GM18505 (cell line): ENCODE results near the gene OTOP2.

Experiments
- ATAC-seq: cut with Tn5 transposase; IDR thresholded peaks from one replicate; pipeline ENCODE4 v1.9.1; 2021; ENCODE audit not compliant: unreplicated experiment
- POLR2A ChIP-seq: IDR thresholded peaks from 4 replicates; pipeline ENCODE4 v1.6.1; 2011; ENCODE audit warnings: borderline replicate concordance; ENCODE audit not compliant: insufficient read depth, insufficient read length; ENCODE audit errors: extremely low read depth

OTOP2 gene, protein sequence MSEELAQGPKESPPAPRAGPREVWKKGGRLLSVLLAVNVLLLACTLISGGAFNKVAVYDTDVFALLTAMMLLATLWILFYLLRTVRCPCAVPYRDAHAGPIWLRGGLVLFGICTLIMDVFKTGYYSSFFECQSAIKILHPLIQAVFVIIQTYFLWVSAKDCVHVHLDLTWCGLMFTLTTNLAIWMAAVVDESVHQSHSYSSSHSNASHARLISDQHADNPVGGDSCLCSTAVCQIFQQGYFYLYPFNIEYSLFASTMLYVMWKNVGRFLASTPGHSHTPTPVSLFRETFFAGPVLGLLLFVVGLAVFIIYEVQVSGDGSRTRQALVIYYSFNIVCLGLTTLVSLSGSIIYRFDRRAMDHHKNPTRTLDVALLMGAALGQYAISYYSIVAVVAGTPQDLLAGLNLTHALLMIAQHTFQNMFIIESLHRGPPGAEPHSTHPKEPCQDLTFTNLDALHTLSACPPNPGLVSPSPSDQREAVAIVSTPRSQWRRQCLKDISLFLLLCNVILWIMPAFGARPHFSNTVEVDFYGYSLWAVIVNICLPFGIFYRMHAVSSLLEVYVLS

DNA sequence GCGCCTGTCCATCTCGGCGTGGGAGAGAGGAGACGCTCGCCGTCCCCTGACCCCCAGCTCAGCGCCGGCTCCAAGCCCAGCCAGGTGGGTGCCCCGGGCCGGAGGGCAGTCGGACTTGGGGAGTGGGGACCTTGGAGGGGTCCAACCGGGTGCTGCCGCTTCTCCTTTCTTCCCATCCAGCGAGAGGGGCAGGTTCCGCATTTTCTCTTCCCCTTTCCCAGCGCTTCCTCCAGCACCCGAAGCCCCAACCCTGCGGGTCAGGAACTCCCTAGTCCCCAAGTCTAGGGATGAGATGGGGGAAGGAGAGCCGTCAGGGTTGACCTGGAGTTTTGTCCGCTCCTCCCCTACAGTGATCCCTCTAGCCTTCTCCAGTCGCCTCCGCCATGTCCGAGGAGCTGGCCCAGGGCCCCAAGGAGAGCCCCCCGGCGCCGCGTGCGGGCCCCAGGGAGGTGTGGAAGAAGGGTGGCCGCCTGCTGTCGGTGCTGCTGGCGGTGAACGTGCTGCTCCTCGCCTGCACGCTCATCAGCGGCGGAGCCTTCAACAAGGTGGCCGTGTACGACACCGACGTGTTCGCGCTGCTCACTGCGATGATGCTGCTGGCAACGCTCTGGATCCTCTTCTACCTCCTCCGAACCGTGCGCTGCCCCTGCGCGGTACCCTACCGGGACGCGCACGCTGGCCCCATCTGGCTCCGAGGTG, at the start of gene OTOP2:
TSS of gene OTOP2 (plus strand) at position 24 of the 699 bp plus-strand sequence. CDS start at position 384, 360 bp downstream.
- no peak for ATAC-seq
- TF ChIP-seq POLR2A: no peak

DNA sequence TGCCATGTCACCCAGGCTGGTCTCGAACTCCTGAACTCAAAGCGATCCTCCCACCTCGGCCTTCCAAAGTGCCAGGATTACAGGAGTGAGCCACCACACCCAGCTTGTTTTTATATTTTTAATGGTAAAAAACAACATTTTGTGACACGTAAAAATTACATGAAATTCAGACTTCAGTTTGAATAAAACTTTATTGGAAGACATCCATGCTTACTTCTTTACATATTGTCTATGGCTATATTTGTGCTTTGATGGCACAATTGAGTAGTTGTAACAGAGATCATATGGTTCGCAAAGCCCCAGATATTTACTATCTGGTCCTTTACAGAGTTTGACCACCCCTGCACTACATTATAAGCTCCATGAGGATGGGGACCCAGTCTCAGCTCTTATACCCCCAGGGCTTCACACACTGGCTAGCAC, 49.4 kb upstream of the OTOP2 start:
- no peak for ATAC-seq
- TF ChIP-seq POLR2A: no peak

DNA sequence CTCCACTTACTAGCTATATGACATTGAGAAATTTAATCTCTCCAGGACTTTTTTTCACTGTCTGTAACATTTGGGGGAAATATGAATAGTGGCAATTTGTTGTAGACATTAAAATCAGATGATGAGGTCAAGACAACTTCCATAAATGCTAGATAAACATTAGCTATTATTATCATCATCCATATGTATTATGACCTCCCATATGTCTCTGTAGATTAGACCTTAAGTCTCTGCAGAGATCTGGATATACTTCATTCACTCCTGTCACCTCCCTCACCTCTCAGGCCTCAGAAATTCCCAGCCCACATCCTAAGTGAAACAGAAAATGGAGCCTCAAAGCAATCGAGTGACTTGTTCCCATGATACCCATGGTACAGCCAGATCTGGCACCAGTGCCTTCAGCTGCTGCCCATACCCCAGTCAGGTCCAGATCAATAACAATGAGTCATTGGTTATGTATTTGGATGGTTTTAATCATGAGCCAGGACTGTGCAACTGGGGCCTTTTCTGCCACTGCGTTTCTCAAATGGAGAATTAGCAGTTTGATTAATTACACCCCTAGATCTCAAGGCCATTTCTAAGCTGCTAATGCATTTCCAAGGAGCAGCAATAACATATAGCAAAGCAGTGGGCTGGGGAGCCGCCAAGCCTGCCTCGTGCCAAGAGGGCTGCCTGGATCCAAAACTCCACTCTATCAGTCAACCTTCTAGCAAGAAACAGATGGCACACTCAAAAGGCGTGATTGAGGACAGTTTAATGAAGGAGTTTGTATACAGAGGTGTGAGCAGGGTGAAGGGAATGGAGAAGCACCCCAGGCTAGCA, 48.7 kb upstream of the OTOP2 start:
- no peak for TF ChIP-seq POLR2A
- ATAC-seq: no peak

DNA sequence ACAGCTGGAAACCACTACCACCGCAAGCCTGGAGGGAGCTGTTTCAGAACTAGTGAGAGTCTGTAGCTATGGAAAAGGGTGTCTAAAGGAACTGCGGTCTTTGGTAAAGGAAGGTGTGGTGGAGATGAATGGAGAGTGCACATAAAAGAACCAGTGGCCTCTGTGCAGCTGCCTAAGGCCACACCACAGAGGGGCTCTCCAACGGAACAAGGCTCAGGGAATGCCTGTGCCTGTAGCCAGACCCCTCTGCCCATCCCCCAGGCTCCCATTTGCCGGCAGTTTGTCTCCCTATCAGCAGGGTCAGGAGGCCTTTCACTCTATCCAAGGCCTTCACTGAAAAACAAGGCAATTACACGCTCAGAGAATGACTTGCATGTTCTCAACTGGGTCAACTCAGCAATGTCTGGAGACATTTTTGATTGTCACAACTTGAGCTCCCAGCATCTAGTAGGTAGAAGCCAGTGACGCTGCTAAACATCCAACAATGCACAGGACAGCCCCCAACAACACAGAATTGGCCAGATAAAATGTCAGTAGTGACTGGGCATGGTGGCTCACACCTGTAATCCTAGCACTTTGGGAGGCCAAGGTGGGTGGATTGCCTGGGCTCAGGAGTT, 48.0 kb upstream of the OTOP2 start:
- no peak for ATAC-seq

DNA sequence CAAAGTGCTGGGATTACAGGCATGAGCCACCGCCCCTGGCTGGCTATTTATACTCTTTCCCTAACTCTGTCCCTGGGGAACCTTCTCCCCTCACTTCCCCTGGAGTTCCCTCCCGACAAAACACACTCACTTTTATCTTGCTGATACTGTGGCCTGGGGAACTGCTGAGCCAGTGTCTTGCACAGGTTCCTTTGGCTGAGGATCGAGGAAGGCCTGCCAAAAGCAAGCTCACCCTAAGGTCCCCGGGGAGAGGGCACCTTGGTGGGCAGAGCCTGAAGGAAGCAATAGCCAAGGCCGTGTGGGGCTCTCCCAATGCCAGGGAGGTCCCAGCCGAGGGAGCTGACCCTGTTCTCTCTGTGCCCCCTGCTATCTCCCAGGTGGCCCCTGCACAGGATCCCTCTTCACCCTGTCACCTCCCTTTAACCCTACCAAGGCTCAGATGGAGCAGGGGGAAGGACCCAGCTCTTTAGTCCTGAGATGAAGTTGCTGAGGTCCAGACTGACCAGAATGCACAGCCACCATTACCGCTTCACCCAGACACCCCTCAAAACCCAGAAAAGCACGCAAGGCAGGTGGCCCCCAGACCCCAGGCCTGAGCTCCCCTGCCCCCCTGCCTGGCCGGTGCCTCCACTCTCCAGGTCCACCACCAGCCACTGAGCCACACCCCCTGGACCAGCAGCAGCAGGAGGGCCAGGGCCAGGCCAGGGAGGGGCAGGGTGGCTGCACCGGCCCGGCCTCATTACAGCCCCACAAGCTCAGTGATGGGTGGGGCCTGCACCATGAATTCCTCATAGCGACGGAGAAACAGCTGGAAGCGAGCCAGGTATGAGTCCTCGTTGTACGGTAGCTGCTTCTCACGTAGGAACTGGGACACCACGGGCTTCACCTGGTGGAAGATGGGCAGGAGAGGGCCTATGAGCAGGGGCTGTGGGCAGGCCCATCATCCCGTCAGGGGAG, 46.2 kb upstream of the OTOP2 start:
- ATAC-seq: no peak
- no peak for TF ChIP-seq POLR2A

More for the DNA sequence above, 48.0 kb upstream of the OTOP2 start:
- TF ChIP-seq POLR2A: no peak

DNA sequence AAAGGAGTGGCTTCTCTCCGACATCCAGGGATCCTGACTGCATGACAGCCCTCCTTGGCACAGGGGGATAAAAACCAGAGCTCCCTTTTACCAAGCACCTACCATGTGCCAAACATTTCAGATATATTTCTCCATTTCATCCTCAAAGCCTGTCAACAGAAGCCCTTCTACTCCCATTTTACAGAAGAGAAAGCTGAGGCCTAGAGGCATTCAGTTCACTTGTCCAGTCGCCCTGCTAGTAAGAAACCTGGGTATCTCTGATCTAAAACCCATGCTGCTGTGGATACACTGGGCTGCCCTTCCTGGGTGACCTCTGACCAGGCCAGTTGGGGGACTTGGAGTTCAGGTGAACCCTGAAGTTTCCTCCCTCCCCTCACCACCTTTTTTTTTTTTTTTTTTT, 45.4 kb upstream of the OTOP2 start:
- no peak for ATAC-seq
- TF ChIP-seq POLR2A: no peak

DNA sequence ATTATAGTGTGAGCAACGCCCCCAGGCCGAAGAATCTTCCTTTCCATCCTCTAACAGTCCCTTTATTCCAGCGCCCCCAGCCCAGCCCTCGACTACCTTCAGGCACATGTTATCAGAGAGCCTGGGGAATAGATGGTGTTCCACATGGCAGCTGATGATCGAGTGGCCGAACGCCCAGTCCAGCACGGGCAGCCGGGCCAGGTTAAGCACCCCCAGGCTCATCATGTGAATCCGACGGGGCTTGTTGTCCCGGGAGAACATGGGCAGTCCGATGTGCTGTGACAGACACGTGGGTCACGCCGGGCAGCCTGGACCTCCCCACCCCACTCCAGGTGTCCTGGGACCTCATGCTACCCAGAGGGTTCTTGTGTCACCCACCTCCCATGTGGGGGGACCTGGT, 44.8 kb upstream of the OTOP2 start:
- TF ChIP-seq POLR2A: no peak
- ATAC-seq: no peak

DNA sequence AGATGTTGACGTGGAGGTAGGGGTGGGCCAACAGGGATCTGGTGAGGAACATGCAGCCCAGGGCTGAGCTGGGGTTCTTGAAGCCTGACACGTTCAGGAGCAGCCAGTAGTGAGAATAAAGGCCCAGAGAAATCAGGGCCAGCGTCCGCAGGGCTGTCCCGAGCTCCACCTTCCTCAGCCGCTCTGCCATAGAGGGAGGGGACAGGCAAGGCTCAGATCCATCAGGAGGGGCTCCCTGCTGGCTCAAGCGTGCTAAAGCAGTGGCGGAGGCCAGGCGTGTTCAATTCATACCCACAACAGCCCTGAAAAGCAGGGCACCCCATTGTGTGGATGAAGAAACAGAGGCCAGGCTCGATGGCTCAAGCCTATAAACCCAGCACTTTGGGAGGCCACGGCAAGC, 43.0 kb upstream of the OTOP2 start:
- no peak for TF ChIP-seq POLR2A
- ATAC-seq: no peak

DNA sequence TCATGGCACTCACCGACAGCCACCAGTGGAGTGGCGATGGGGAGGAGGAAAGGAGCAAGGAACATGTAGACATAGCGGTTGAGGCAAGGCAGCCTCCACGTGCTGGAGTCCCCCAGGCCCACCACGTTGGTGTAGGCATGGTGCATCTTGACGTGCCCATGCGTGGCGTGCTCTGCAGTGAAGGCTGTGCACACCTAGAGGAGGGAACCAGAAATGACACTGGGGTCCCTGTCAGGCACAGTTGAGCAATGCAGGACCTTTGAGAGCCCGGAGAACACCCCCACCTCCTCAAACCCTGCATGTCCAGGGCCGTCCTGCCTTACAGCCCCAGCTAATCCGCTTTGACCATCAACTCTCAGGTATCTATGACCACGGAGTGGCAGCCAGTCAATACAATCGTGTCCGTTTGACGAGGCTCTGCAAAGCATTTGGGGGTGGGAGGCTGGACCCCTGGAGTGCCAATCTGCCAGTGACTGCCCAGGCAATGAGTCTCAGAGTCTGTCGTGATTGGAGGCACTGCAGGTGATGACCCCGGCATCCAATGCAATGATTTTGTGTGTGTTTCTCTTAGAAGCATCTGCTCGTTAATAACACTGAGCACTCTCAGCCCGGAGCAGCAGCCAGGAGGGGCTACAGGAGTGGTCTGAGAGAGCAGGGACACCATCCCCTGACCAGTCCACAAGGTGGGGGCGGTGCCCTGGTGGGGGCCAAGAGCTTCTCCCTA, 41.4 kb upstream of the OTOP2 start:
- no peak for ATAC-seq
- no peak for TF ChIP-seq POLR2A

DNA sequence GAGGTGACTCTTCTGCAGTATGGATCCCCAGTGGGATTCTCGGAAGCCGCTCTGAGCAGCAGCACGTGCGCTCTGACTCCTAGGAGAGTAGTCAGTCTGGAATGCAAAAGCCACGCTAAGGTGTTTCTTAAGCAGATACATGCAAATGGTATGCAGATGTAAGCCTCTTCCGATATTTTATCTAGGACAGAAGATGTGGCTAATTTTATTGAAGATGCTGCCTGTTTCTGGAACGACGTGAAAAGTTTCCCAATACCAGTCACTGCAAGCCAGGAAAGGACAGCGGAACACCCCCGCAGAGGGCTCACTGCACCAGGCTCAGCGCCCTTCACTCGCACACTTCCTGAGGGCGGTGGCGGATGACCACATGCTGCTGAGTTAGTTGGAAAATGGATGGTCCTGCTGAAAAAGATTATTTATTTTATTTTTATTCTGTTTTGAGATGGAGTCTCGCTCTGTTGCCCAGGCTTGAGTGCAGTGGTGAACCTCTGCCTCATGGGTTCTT, 40.8 kb upstream of the OTOP2 start:
- ATAC-seq: no peak
- TF ChIP-seq POLR2A: no peak

DNA sequence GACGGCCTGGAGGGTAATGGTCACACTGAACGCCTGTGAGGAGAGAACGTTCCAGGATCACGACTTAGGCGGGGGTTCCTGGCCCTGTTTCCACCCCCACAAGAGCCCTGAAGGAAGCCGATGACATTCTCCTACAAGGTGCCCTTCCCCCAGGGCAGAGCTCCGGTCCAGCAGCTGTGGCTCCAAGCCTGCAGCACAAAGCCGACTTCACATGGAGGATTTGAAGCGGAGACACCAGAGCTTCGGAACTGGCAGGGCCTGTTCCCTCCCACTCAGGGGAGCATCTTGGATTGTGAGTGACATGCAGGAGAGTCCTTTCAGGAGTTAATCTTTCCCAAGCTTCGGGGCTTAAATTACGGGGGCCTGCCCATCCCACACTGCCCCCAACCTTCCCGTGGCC, 35.6 kb upstream of the OTOP2 start:
- TF ChIP-seq POLR2A: no peak
- ATAC-seq: no peak
